Hippocampal formation (tissue), 2 donors: ENCODE measurements around the gene CTSE.
"Not testable (repeated sequence)": the region's sequence is repeated elsewhere in the genome, so short reads cannot be mapped to it uniquely, and the experiment has no call there.

ENCODE experiments used
- DNase-seq, 2 donors: peaks; one replicate each; lab custom pipeline; 2025; lab: John Stamatoyannopoulos, UW

Gene CTSE

GRCh38 chr1:206023695-206024094 is at the start of gene CTSE:
Gene CTSE, minus strand, starts transcription at chr1:206023895. Its CDS starts 104 bp downstream, at chr1:206023791.
- DNase-seq, result no peak

DNA sequence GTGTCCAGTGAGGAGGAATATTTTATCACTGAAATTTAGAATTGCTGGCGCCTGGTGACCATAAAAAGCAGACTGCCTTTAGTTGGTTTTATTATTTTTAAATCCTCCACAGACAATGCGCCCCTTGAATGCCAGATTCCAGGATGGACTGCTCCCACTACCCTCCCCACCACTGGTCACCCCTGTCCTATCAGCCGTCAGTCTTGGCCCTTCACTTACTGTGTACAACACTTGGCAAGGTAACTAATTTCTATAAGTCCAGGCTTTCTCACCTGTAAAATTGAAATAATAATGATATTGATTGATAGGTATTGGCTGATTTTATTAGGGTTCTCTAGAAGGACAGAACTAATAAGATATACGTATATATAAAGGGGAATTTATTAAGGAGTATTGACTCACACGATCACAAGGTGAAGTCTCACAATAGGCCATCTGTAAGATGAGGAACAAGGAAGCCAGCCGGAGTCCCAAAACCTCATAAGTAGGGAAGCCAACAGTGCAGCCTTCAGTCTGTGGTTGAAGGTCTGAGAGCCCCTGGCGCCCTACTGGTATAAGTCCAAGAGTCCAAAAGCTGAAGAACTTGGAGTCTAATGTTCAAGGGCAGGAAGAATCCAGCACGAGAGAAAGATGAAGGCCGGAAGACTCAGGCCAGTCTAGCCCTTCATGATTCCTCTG is 47.1 kb upstream of the CTSE start:
- DNase-seq, result no peak

DNA sequence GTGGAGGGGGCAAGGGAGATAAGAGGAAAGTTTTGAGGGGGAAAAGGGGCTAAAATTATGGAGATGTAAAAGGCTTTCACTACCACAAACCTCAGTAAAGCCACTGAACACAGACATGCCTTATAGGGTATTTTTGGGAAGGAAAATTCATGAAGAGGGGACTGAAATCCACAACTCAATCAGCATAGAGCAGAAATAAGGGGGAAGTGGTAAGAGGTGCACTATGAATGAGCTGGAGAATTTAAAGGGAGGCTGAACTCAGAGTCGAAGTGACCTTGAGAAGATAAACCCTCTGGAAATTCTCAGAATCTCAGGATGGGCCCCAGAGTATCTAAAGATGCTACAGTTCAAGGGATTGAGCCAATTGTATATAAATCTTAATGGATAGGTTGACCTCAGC is 44.6 kb upstream of the CTSE start:
- no peak for DNase-seq

DNA sequence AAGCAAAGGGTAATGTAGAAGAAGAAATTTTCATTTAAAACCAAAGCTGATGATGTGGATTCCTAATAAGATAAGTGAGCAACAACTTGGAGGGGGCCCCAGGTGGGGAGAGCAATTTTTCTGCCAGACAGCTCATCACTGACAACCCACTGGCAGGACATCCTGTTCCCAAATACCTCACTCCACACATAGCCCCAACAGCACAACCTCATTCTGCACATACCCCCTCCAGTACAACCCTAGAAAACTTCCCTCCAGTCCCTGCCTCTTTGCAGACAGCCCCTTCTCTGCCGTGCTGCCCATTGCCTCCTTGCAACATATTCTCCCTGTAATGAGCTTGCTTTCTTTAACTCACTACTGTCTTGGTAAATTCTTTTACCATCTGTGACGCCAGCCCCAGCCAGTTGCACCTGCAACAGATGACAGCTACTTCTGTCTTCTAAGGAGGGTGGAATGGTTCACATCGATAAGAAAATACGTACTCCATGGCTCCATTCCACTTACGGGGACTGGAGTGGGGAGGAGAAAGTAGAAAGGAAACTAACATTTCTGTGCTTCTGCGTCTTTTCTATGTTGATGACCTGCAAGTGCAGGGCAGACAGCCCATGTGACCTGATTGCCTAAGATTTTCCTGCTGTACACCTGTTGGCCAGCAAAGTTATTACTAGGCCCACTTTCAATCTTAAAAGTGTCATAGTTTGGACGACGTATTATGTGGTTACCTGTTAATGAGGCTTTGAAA is 44.0 kb upstream of the CTSE start:
- DNase-seq, result no peak

DNA sequence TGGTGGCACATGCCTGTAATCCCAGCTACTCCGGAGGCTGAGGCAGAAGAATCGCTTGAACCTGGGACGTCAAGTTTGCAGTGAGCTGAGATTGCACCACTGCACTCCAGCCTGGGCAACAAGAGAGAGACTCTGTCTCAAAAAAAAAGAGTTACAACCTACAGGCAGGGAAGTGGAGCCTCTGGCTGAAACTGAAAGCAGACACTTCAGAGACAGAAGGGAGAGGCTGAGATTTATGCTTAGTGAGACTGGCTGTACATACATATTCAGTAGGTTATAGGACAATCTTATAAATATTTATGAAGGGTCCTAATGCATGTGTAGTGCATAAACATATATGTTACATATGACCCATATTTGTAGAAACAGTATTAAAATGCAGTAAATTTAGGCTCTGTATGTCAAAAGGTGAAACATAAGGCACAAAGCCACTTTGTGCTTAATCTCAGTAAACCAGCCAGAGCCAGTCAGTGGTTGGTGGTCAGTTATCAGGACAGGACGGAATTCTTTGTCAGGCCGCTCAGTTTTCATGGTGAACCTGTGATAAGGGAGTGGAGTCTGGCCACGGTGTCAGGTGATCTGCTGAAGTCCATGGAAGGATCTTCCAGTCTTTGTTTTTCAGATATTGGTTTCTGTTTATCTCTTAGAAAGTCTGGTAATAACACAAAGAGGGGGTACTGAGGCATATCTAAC is 42.9 kb upstream of the CTSE start:
- DNase-seq, result no peak

DNA sequence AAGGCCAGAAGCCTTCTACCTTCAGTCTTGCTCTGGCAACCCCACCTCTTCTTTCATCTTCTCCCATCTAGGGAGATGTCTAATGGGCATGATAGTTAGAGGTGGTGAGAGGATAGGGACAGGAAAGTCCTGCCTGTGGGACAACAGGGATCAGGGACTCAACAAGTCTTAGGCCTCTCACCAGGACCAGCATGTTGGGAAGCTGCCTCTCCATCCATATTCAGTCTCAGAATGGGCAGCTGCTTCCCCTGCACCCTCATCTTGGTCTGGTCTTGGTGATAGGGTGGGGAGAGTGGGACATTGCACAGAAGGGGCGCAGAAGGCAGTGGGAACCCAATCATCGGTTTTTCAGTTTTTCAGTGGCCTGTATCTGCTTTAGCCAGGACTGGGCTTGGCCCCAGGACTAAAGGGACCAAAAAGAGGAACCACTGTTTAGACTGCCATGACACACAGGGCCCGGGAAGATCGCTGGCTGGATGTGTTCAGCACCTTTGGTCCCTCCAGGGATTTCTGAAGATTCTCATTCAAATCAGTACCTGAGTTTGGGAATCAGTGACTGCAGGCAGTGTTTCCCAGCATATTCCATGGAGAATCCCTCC is 42.0 kb upstream of the CTSE start:
- DNase-seq, result no peak

GRCh38 chr1:206064501-206064900 is 40.8 kb upstream of the CTSE start:
- DNase-seq, result not testable (repeated sequence)

DNA sequence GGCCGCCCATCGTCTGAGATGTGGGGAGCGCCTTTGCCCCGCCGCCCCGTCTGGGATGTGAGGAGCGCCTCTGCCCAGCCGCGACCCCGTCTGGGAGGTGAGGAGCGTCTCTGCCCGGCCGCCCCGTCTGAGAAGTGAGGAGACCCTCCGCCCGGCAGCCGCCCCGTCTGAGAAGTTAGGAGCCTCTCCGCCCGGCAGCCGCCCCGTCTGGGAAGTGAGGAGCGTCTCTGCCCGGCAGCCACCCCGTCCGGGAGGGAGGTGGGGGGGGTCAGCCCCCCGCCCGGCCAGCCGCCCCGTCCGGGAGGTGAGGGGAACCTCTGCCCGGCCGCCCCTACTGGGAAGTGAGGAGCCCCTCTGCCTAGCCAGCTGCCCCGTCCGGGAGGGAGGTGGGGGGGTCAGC is 40.3 kb upstream of the CTSE start:
- not testable (repeated sequence) for DNase-seq

DNA sequence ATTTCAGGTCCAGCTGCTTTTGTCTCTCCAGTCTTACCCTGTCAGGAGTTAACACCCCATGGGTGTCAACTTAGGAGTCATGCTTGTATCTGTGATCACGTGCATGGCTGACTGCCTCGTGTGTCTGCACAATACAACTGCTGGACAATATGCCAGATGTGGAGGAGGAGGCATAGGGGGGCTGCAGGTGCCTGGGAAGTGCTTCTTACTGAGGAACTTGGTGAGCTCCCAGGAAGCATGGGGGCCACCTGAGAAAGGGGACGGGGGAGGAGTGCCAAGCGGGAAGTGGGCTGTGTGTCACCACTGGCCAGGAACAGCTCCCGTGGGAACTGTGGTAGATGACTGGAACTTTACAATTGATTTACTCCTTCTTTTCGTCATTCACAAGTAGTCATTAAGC is 38.8 kb upstream of the CTSE start:
- no peak for DNase-seq

GRCh38 chr1:206060844-206061243 is 37.1 kb upstream of the CTSE start:
- no peak for DNase-seq

DNA sequence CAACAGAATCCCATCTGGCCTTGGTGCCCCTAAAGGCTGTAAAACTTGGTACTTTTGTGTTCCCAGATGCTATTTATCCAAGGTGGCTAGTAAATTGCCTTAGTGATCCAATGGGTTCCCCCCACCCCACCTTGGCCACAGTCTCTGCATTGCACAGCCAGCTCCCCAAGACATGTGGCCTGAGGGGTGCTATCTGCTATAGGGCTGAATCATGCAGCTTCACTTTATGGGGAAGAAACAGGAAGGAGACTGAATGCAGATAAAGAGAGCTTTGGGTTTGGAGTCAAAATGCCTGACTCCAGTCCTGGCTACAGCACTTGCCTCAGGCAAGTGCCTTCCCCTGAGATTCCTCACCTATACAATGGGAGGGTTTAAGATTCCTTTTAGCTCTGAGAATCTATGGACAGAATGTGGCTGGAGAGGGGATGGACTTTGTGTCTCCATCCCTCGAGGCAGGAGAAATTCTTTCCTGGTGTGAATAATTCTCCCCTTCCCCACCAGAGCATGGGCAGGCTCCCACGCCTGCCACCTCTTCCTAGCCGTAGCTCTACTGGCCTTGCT is 35.7 kb upstream of the CTSE start:
- no peak for DNase-seq

GRCh38 chr1:206058927-206059292 is 35.2 kb upstream of the CTSE start:
- DNase-seq, result no peak

GRCh38 chr1:206058289-206058926 is 34.7 kb upstream of the CTSE start:
- DNase-seq, result not testable (repeated sequence)

DNA sequence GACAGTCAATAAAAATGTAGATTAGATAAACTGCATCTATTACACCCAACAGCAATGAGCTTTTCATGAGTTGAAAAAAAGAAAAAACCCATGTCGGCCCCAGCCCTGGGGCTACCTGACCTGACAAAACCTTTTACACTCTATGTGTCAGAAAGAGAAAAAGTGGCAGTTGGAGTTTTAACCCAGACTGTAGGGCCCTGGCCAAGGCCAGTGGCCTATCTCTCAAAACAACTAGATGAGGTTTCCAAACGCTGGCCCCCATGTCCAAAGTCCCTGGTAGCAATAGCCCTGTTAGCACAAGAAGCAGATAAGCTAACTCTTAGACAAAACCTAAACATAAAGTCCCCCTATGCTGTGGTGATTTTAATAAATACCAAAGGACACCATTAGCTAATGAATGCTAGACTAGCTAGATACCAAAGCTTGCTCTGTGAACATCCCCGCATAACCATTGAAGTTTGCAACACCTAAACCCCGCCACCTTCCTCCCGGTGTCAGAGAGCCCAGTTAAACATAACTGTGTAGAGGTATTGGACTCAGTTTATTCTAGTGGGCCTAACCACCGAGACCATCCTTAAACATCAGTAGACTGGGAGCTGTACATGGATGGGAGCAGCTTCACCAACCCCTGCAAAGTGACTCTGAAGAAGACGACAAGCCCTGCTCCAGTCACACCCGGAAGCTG is 32.1 kb upstream of the CTSE start:
- not testable (repeated sequence) for DNase-seq

GRCh38 chr1:206055069-206055625 is 31.5 kb upstream of the CTSE start:
- DNase-seq, result not testable (repeated sequence)

- not testable (repeated sequence) for DNase-seq
Measured at GRCh38 chr1:206053616-206054015, 29.9 kb upstream of the CTSE start.

DNA sequence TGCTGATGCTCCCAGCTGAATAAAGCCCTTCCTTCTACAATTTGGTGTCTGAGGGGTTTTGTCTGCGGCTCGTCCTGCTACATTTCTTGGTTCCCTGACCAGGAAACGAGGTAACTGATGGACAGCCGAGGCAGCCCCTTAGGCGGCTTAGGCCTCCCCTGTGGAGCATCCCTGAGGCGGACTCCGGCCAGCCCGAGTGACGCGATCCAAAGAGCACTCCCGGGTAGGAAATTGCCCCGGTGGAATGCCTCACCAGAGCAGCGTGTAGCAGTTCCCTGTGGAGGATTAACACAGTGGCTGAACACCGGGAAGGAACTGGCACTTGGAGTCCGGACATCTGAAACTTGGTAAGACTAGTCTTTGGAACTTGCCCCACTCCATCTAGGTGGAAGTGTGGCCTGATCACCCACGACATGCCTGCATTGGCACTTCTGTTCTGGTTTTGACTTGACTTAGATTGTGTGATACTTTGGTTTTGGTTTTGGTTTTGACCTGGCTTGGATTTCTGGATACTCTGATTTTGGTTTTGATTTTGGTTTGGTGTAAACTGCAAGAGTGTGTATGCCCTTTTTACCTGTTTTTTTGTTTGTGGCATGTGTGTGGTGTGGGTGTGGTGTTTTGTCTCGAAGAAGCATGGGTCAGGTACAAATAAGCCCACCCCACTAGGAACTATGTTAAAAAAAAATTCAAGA is 29.4 kb upstream of the CTSE start, which contains the start of gene RHEX:
Gene RHEX (plus strand): TSS at position 255 of the 692 bp plus-strand sequence. CDS start 44,656 bp downstream, outside the sequence.
- not testable (repeated sequence) for DNase-seq

GRCh38 chr1:206052231-206052865 is 28.7 kb upstream of the CTSE start:
- not testable (repeated sequence) for DNase-seq

GRCh38 chr1:206050655-206051235 is 27.1 kb upstream of the CTSE start:
- DNase-seq, result no peak
